ENCODE data around the gene RPS10. TPM values are rescaled to one million over a fixed set of nuclear protein-coding genes. Genes with fewer than 3 reads are reported as not detected.
"Not testable (repeated sequence)": the region's sequence is repeated elsewhere in the genome, so short reads cannot be mapped to it uniquely, and the experiment has no call there.

RPS10 gene
- total RNA-seq, 1 donor = 6,119 TPM

DNA sequence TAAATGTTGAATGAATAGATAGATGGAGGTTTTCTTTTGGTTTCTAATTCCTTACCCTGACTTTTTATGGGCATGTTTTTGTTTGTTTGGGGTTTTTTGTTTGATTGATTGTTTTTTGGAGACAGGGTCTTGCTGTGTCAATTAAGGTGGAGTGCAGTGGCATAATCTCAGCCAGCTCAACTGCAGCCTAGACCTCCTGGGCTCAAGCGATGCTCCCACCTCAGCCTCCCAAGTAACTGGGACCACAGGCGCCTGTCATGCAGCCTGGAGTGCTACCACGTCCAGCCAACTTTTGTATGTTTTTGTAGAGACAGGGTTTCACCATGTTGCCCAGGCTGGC lies 31.9 kb downstream of the RPS10 start:
- DNase-seq (ENCODE audit: low read depth in 2 of 3, low spot score in 2 of 3) = no peak

DNA sequence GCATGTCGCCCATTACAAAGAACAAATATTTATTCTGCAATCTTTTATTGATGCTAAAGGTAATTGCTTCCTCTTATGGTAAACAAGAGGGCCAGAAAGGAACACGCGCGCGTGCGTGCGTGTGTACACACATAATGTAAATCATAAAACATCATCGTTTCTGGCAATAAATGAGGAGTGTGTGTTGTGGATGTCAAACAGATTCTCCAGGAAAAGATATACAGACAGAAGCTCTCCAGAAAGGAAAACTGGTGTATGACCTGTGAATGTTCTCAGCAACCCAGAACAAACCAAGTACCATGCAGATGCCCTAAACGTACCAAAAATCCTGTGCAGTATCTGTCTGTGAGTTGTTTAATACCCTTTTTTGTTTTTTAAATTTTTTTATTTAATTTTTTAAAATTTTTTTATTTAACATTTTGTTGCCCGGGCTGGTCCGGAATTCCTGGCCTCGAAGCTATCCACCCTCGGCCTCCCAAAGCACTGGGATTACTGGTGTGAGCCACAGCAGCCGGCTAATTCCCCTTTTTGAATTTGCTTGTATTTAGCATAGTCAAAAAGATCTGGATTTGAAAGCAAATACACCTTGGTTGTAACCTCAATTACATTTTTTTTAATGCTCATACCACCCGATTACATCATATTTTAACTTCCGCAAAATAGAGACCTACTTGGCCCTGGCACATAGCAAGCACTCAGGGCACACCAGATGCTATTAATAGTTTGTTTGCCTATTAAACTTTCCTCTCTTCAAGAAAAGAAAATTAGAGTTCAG lies 32.5 kb downstream of the RPS10 start:
- peak in 2 of 3 donors; percentile 49 to 81 for DNase-seq (ENCODE audit: low read depth in 2 of 3, low spot score in 2 of 3)

DNA sequence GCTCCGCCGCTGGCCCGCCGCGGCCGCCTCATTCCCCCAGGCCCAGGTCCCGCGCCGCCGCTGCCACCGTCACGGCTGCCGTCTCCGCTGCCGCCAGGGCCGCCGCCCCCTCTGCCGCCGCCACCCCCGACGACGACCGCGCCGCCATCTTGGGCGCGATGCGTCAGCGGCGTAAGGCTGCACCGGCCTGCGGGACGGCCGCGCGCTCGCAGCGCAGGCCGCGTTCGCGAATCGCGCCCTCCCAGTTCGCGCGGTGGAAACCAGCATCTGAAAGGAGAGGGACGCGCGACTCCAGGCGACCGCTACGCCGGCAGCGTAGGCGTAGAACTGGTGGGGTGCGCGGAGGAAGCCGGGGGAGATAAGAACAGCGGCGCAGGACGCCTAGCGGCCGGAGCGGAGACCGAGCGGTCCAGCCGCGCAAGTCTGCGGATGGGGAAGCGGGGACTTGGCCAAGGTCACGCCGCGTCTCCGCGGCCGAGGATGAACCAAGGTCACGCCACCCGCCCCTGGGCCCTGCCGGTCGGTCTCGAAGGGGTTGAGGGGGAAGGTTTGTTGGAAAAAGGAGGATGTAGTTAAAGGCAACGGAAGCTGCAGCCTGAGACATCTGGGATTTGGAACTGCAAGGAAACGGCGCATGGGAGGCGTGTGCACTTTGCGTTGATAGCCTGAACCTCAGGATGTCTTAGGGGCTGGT lies 33.2 kb downstream of the RPS10 start, which contains the start of gene NUDT3:
TSS of gene NUDT3 (minus strand) at position 173 of the 694 bp plus-strand sequence. CDS start 307 bp downstream, outside the sequence.
- DNase-seq (ENCODE audit: low read depth in 2 of 3, low spot score in 2 of 3) = peak; percentile 97 to 99 (median 98)

DNA sequence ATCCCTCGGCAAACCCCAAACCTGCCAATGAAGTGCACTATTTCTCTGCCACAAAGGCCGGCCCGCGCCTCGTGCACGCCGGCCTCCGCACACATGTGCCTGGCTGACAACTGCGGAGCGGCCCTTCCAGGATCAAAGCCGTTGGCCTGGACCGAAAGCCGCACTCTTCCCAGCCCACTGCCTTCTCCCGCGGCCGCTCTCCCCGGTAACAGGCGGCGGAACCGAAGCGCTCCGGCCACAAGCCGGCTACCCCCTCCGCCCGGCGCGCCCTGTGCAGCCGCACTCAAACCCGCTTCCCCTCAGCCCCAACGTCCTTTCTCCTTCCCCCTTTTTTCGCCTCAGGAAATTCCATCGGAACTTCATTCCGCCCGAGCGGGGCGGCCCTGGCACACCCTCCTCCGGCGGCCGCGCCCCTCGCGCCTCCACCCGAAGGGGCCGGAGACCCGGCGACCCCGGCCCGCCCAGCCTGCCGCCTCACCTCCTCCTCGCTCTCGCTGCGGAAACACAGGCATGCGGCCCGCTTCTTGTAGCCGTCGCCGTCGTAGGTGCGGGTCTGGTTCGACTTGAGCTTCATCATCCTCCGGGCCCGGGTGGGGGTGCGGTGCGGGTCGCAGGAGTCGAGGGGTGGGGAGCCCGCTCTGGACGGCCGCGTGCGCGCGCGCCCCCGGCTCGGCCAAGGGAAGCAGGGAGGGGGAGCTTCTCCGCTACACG lies 33.9 kb downstream of the RPS10 start:
- peak; percentile 26 to 68 (median 50) for DNase-seq (ENCODE audit: low read depth in 2 of 3, low spot score in 2 of 3)

DNA sequence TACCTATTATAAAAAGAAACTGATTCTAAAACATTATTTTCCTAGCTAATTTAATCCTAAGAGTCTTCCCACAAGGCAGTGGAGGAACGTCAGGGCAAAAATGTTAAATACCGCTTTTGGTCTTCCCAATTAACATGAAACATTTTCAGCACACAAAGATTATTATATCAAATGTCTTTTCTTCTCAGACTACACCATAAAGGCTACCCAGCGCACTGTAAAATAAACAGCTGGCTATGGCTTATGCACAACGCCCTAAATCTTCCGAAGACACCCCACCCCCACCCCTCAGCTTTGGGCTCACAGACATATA lies 34.4 kb downstream of the RPS10 start:
- DNase-seq (ENCODE audit: low read depth in 2 of 3, low spot score in 2 of 3) = no peak

DNA sequence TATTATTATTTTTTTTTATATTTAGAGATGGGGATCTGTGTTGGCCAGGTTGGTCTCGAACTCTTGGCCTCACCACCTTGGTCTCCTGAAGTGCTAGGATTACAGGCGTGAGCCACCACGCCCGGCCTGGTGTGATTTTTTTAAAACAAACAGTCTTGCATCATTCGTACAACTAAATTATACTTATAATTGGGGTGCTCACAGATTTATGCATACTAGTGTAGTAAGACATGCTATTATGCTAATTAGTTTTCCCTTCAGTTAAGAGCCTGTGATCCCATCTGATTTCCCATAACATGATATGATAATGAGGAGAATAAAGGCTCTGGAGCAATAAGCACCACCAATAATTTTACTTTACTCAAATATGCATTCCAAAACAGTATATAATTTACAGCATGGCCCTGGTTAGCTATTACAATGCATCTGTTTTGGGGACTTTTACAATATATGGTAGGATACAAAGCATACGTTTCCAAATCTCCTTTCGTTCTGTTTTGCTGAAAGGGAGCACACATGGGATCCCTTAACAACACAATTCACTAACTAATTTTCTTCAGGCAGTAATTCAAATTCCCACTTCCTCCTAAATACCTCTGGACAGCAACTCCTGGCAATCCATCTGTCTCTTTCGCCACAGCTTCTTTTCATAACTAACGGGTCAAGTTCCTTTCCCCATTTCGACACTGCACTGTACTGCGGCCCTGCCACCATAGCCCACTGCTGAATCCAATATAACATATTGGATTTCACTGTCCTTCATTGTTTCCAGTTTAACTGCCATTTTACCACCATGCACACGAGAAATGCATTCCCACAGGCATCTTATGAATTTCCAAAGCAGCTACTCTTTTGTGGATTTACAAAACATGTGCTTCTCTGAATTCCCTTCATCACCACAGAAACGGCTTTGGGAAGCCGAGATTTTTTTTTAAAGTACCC lies 35.1 kb downstream of the RPS10 start:
- DNase-seq (ENCODE audit: low read depth in 2 of 3, low spot score in 2 of 3) = no peak

DNA sequence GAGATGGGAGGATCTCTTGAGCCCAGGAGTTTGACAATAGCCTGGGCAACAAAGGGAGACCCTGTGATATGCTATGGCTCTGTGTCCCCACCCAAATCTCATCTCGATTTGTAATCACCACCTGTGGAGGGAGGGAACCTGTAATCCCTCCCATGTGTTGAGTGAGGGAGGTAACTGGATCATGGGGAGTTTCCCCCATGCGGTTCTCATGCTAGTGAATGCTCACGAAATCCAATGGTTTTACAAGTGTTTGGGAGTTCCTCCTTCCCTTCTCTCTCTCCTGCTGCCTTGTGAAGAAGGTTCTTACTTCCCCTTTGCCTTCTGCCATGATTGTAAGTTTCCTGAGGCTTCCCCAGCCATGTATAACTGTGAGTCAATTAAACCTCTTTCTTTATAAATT lies 36.8 kb downstream of the RPS10 start:
- no peak for DNase-seq (ENCODE audit: low read depth in 2 of 3, low spot score in 2 of 3)

DNA sequence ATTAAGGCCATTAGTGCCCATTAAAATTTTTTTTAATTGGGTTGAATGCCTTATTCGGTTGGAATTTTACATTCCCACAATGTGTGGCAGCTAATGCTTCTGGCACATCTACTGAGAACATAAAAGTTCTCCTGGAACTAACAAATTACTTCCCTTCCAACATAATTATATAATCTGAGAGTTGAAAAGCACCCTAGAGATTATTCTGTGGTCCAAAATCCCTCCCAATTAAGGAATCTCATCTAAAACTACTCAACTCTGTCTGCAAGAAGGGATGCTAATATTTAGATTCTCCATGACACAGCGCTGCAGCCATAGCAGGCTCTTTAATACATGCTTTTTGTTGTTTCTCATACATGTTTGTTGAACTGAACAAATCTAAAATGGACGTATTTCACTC lies 37.4 kb downstream of the RPS10 start:
- DNase-seq (ENCODE audit: low read depth in 2 of 3, low spot score in 2 of 3) = no peak

DNA sequence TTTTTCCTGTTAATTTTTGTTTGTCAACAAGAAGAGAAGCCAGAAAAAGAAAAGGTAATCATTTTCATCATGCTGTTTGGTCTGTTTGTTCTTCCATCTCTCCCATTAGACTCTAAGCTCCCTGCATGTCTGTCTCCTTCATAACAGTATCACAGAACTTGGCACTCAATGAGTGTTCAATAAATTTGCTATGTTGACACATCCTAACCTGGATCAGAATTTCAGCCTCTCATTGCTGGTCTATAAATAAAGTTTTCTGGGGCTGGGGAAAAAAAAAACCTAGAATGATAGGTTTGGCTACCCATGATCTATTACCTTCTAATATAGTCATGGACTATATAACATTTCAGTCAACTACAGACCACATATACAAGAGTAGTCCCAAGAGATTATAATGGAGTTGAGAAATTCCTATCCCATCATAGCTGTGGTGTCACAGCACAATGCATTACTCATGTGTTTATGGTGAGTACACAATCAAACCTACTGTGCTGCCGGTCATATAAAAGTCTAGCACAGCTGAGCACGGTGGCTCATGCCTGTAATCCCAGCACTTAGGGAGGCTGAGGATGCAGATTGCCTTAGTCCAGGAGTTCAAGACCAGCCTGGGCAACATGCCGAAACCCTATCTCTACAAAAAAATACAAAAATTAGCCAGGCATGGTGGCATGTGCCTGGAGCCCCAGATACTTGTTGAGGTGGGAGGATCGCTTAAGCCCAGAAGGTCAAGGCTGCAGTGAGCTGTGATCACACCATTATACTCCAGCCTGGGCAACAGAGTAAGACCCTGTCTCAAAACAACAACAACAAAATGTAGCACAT lies 39.3 kb downstream of the RPS10 start:
- no peak for DNase-seq (ENCODE audit: low read depth in 2 of 3, low spot score in 2 of 3)

DNA sequence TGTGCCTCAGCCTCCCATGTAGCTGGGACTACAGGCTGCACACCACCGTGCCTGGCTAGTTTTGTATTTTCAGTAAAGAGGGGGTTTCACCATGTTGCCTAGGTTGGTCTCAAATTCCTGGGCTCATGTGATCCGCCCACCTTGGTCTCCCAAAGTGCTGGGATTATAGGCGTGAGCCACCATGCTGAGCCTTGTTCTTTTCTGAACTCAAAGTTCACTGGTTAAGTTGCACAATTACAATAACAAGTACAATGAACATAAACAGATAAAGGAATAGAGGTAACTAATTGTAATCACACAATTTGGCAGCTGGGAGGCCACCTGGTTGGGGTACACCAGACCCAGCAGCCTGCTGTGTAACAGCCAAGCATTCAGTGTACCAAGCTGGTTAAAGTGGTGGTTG lies 40.1 kb downstream of the RPS10 start:
- DNase-seq (ENCODE audit: low read depth in 2 of 3, low spot score in 2 of 3) = no peak

DNA sequence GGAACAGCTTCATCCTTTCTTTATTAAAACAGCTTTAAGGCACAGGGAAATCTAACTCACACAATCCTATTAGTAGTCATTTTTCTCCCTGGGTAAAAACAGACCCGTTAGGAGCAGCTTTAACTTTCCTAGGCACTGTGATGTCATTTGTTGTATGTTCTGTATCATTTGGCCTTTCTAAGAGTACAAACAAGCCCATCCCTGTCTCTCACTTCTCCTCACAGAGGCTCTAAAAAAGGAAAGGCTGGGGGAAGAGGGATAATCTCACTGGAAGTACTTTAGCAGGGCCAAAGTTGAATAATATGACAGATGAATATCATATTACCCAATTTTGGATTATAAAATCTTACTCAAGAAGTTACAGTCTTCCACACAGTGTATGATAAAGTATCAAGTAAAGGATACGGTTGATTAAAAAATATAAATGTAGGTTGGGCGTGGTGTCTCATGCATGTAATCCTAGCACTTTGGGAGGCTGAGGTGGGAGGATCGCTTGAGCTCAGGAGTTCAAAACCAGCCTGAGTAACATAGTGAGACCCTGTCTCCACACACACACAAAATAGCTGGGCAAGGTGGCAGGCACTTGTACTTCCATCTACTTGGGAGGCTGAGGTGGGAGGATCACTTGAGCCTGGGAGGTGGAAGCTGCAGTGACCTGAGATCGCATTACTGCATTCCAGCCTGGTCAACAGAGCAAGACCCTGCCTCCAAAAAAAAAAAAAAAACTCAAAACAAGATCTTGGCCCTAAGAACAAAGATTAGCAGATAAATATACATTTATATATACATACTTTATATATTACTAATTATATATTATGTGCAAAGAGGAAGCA lies 41.3 kb downstream of the RPS10 start:
- no peak for DNase-seq (ENCODE audit: low read depth in 2 of 3, low spot score in 2 of 3)

DNA sequence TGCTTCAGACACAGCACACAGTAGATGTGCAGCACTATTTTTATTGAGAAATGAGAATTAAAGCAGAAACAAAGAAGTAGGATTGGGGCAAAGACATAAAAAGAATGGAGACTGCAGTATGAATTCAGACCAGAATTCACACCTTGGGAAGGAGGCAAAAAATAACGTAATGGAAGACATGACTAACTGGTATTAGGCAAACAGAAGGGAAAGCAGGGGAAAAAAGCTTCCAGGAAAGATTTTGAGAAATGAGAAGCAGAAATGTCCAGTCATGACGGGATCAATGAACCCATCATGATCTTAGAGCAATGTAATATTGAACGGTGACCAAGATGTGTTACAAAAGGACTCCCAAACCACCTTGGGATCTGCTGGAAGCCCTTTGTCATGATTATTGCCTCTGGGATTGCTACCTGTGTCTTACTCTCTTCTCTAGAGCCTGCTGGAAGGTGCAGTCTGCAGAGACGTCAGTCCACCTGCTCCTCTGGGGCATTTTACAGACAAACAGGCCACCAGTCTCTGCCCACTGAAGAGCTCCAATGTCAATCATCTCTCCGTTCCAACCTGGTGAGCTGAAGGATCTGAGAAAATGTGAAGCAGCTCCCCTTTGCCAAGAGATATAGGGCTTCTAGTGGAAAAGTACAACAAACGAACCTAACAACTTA lies 42.1 kb downstream of the RPS10 start:
- no peak for DNase-seq (ENCODE audit: low read depth in 2 of 3, low spot score in 2 of 3)

DNA sequence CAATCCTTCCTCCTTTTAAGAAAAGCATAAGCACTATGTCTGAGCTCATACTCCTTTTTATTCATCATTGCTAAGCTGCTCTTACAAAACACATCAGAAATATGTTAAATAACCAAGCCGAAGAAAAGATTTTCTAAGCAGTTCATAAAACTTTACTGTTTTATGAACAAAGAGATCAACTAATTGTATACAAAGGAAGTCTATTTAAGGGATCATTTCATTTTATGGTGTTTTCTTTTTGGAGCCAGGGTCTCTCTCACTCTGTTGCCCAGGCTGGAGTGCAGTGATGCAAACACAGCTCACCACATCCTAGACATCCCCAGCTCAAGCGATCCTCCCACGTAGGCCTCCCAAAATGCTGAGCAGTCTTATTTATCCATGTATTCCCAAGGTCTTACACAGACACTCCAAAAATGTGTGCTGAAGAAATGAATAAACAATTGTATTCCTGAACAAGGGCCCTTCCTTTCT lies 42.7 kb downstream of the RPS10 start:
- no peak for DNase-seq (ENCODE audit: low read depth in 2 of 3, low spot score in 2 of 3)

DNA sequence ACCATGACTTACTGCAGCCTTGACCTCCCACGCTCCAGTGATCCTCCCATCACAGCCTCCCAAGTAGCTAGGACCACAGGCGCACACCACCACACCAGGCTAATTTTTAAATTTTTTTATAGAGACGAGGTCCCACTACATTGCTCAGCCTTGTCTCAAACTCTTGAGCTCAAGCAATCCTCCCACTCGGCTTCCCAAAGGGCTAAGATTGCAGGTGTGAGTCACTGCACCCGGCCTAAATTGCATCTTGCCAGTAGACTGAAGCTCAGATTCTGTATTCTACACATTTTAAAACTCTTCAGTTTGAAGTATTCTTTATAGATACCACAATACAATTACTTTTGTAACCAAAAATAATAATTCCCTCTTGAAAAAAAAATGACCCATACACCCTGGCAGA lies 44.8 kb downstream of the RPS10 start:
- DNase-seq (ENCODE audit: low read depth in 2 of 3, low spot score in 2 of 3) = no peak

DNA sequence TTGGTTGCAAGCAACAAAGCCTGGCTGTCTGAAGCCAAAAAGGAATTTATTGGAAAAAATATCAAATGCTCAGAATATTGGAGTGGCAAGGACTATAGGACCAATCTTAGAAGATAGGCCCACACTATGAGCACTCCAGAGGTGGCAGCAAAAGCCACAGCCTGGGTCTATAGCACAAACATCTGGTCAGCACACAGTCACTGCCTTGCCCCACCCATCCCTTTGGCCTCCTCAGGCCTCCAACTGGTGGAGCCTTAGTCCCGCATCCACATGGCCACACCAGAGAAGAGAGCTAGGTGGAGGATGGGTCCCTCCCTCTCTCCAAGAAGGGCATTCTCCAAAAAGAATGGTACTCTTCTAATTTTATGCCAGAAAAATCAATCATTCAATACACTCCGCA lies 47.4 kb downstream of the RPS10 start:
- DNase-seq (ENCODE audit: low read depth in 2 of 3, low spot score in 2 of 3) = no peak

DNA sequence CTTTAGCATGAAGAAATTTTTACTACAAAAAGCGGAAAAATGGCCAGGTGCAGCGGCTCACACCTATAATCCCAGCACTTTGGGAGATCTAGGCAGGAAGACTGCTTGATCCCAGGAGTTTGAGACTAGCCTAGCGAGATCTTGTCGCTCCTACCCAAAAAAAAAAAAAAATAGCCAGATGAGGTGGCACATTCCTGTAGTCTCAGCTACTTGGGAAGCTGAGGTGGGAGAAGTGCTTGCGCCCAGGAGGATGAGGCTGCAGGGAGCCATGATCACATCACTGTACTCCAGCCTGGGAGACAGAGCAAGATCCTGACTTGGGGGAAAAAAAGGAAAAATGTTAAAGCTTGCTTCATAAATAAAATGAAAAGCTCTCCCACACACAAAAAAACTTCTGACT lies 47.9 kb downstream of the RPS10 start:
- no peak for DNase-seq (ENCODE audit: low read depth in 2 of 3, low spot score in 2 of 3)

DNA sequence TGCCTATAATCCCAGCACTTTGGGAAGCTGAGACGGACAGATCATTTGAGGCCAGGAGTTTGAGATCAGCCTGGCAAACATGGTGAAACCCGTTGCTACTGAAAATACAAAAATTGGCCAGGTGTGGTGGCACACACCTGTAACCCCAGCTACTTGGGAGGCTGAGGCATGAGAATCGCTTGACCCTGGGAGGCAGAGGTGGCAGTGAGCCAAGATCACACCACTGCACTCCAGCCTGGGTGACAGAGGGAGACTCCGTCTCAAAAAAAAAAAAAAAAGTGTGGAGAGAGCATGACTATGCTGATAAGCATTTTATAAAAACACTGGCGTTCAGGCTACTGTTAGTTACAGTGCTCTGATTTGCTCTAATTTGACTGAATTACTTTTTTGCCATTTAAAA lies 48.3 kb downstream of the RPS10 start:
- DNase-seq (ENCODE audit: low read depth in 2 of 3, low spot score in 2 of 3) = not testable (repeated sequence)

DNA sequence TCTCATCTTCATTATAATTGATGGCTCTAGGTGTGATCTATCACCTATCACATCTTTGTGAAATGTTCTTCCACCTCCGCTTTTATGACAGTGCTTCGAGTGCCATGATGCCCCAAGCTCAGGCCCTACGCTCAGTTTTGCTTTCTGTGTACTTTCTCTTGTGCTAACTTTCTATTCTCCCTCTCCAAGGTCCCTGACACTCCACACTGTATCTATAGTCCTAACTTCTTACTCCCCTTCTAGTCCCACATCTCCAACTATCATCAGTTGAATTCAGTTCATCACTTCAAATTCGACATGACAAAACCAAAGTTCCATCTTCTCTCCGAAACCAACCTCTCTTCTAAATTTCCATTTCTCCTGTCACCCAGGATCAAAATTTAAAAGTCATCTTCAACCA lies 50.0 kb downstream of the RPS10 start:
- DNase-seq (ENCODE audit: low read depth in 2 of 3, low spot score in 2 of 3) = no peak
